GM12865 (cell line): ENCODE measurements around the gene ZBTB8A.

Source experiments
- DNase-seq: peaks from one replicate; pipeline ENCODE4 v3.0.0; 2010; ENCODE audit warnings: low read depth
- H3K4me3 ChIP-seq: 2 replicates; pipeline ENCODE4 v1.5.1; 2011; ENCODE audit warnings: mild to moderate bottlenecking, low read depth, low read length, control low read depth
- CTCF ChIP-seq: IDR thresholded peaks from 2 replicates; pipeline ENCODE4 v1.5.1; 2011; ENCODE audit warnings: low read length, control low read depth, low read depth, inconsistent platforms; ENCODE audit not compliant: insufficient read depth; ENCODE audit errors: missing control alignments

The ZBTB8A gene

DNA sequence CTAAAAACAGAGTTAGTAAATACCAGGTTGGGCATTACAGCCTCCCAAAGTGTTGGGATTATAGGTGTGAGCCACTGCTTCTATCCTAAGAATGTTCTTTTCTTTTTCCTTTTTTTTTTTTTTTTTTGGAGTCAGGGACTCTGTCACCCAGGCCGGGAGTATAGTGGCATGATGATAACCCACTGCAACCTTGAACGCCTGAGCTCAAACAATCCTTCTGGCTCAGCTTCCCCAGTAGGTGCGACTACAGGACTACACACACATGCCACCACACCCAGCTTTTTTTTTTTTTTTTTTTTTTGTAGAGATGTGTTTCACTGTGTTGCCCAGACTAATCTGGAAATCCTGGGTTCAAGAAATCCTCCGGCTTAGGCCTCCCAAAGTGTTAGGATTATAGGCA, 105.2 kb downstream of the ZBTB8A start:
- TF ChIP-seq CTCF = no peak

GRCh38 chr1:32647308-32648134, 108.3 kb downstream of the ZBTB8A start:
- H3K4me3 ChIP-seq = peak overlapping the region; percentile 96

More for the DNA sequence above, 105.2 kb downstream of the ZBTB8A start:
- H3K4me3 ChIP-seq = no peak overlapping the region
- DNase-seq = no peak

DNA sequence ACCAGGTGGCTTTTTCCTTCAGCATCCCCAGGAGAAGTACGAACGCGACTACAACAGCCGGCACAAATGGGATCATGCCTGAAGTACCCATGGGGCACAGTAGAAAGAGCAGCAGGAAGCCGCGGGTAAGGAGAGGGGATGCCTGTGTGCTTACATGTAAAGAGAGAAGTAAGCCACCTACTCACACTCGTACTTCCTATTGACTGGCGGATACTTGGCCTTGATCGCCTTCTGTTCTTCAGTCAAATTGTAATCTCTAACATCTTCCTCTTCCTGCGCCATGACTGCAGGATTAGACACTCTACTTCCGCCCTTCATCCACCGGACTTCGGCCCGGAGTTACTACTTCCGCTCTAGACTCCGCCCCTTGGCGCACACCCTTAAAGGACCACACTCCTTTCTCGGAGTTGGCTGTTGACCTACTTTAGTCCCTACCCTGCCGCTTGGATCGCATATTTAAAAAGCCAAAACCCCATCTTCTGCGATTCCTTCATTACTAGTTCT, 111.1 kb downstream of the ZBTB8A start, which contains the start of gene ZBTB8OS:
ZBTB8OS (minus strand) TSS at position 303 of the 504 bp plus-strand sequence; CDS start at position 282, 21 bp downstream.
- peak; percentile 96 for DNase-seq
- H3K4me3 ChIP-seq = peak within 1 kb of the TSS; percentile 96
- no peak for TF ChIP-seq CTCF

More at GRCh38 chr1:32647308-32648134, 108.3 kb downstream of the ZBTB8A start:
- DNase-seq = peak; percentile 32
- TF ChIP-seq CTCF = no peak

GRCh38 chr1:32650752-32651460, 111.7 kb downstream of the ZBTB8A start, which contains the start of gene RBBP4:
TSS of gene RBBP4 (plus strand) at chr1:32651208. CDS start at chr1:32651307, 99 bp downstream.
- TF ChIP-seq CTCF = no peak
- DNase-seq = peak; percentile 99
- peak within 1 kb of the TSS; percentile 96 for H3K4me3 ChIP-seq

DNA sequence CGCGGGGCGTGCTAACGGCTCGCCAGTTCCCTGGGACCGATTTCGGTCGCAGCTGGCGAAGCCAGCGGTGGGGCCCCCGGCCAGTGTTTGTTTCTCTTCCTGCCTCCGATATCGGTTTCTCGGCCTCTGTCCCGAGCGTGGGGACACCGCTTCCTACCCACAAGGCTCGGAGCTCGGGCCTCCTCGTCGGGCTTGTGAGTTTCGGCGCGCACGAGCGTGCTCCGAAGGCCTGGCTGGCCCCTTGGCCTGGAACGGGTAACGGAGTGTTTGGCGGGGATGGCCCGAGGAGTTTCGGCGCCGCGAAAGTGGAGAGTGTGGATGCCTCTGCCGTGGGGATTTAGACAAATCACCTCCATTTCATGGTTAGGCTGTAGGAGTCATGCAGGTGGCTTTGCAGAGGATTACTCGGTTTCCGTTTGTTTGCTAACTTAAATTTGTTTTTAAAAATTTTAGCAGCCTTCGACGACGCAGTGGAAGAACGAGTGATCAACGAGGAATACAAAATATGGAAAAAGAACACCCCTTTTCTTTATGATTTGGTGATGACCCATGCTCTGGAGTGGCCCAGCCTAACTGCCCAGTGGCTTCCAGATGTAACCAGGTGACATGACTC, 112.3 kb downstream of the ZBTB8A start:
- TF ChIP-seq CTCF = no peak
- no peak for DNase-seq
- peak overlapping the region; percentile 83 for H3K4me3 ChIP-seq

DNA sequence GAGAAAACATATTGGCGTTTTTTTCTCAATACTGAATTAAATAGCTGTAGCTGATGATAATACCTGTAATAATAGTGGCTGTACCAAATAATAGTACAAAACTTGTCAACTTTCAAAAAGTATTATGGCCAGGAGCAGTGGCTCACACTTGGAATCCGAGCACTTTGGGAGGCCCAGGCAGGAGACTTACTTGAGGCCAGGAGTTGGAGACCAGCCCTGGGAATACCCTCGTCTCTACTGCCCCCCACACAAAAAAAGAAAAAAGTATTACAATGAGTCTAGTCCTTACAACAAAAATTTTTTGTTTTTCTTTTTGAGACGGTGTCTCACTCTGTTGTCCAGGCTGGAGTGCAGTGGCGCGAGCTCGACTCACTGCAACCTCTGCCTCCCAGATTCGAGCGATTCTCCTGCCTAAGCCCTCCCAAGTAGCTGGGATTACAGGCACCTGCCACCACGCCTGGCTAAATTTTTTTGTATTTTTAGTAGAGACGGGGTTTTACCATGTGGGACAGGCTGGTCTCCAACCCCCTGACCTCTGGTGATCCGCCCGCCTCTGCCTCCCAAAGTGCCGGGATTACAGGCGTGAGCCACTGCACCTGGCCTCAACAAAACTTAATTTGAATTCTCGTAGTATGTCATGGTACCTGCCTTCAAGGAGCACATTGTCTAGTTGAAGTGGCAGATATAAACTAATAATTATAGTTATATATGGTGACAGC, 113.2 kb downstream of the ZBTB8A start:
- peak; percentile 18 for DNase-seq
- H3K4me3 ChIP-seq = peak overlapping the region; percentile 83
- no peak for TF ChIP-seq CTCF
